Measurements from ENCODE around the gene NRG3.
"Not testable (repeated sequence)": the region's sequence is repeated elsewhere in the genome, so short reads cannot be mapped to it uniquely, and the experiment has no call there.

NRG3 gene

GRCh38 chr10:82653244-82654155 is 778.5 kb downstream of the NRG3 start:
- DNase-seq (ENCODE audit: extremely low read depth in 1 of 2, low read depth in 1 of 2), result no peak

DNA sequence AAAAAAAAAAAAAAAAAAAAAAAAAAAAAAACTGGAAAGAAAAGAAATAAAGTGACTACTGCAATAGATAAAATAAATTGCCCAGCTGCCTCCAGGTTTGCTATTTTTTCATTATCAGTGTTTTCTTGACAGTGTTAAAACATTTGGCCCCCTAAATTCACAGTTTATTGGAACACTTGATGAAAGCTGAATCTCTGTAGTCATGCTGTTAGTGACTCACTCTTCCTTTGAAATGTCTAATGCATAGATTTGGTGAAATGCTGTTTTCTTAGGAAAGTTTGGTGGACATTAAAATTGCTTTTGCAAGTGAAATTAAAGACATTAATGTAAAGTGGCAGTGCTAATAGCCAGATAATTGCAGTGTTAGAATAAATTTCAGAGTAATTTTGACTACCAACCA is 785.2 kb downstream of the NRG3 start:
- no peak for DNase-seq (ENCODE audit: extremely low read depth in 1 of 2, low read depth in 1 of 2)

DNA sequence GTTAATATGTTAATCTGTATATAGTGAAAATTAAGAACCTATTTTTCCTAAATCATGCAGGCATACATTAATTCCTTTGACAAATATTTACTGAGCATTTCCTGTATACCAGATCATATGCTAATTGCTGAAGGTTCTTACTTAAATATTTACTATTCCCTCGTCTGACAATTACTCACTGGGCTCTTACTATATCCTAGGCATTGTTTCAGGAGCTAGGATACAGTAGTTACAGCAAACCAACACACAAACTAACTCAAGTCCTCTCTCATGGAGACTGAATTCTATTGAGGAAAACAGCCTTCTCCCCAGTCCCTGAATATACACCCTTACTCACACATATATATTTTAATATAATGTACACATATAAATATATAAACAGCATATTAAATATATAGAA is 786.0 kb downstream of the NRG3 start:
- no peak for DNase-seq (ENCODE audit: extremely low read depth in 1 of 2, low read depth in 1 of 2)

- no peak for DNase-seq (ENCODE audit: extremely low read depth in 1 of 2, low read depth in 1 of 2)
Measured at GRCh38 chr10:82661701-82662100, 786.7 kb downstream of the NRG3 start.

GRCh38 chr10:82668221-82668895 is 793.4 kb downstream of the NRG3 start:
- DNase-seq (ENCODE audit: extremely low read depth in 1 of 2, low read depth in 1 of 2), result no peak

DNA sequence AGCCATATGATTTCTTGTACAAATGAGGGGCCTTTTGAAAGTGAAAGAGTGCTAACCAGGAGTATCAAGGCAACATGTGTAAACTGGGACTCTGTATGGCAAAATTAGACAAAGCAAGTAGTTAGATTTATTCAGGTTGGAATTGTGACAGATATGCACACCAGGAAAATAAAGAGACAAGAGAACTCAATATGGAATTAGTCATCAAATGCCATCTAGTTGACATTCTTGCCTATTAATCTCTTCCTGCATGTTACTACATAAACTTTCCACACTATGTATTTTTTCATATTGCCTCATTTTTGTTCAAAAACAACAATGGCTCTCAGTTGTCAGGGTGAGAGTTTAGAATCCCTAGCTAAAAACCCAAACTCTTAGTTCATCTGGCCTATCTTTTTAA is 799.0 kb downstream of the NRG3 start:
- DNase-seq (ENCODE audit: extremely low read depth in 1 of 2, low read depth in 1 of 2), result no peak

- DNase-seq (ENCODE audit: extremely low read depth in 1 of 2, low read depth in 1 of 2), result not testable (repeated sequence)
Measured at GRCh38 chr10:82677932-82678331, 802.9 kb downstream of the NRG3 start.

GRCh38 chr10:82678451-82678850 is 803.5 kb downstream of the NRG3 start:
- not testable (repeated sequence) for DNase-seq (ENCODE audit: extremely low read depth in 1 of 2, low read depth in 1 of 2)

- DNase-seq (ENCODE audit: extremely low read depth in 1 of 2, low read depth in 1 of 2), result no peak
Measured at GRCh38 chr10:82680608-82681007, 805.6 kb downstream of the NRG3 start.

DNA sequence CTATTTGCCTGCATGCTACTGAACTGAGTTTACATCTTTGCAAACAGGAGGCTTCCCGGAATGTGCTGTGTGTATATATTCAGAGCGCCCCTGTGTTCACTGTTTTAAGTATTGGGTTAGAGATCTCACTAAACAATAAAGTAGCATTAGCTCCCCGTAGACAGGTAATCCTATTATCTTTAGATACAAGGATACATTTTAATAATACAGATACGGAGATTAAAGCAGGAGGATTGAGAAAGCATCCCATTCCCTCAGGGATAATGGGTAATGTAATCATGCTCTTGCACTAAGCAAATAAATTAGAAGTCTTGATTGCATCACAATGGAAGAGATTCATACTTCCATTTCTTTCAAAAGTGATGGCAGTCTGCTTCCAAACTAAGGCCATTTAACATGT is 809.0 kb downstream of the NRG3 start:
- DNase-seq (ENCODE audit: extremely low read depth in 1 of 2, low read depth in 1 of 2), result no peak

- DNase-seq (ENCODE audit: extremely low read depth in 1 of 2, low read depth in 1 of 2), result no peak
Measured at GRCh38 chr10:82685087-82685486, 810.1 kb downstream of the NRG3 start.

GRCh38 chr10:82691211-82691610 is 816.2 kb downstream of the NRG3 start:
- DNase-seq (ENCODE audit: extremely low read depth in 1 of 2, low read depth in 1 of 2), result no peak

DNA sequence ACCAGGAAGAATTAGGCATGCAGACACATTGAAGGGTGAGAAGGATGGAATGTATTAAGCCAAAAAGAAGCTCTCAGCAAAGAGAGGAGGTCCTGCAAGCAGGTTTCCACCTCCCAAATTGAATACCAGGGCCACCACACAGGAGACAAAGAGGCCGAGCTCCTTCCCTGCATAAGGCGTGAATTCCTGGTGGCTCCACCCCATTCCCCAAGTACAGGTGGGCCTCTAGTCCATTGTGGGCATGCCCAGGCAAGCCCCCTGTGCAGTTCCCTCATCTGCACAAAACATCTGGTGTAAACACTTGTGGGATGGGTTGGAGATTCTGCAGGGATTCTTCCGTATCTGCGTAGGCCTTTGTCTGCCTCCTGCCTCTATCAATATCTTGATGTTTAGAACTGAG is 817.5 kb downstream of the NRG3 start:
- no peak for DNase-seq (ENCODE audit: extremely low read depth in 1 of 2, low read depth in 1 of 2)

GRCh38 chr10:82721831-82722230 is 846.8 kb downstream of the NRG3 start:
- DNase-seq (ENCODE audit: extremely low read depth in 1 of 2, low read depth in 1 of 2), result no peak

- DNase-seq (ENCODE audit: extremely low read depth in 1 of 2, low read depth in 1 of 2), result no peak
Measured at GRCh38 chr10:82722273-82722672, 847.3 kb downstream of the NRG3 start.

DNA sequence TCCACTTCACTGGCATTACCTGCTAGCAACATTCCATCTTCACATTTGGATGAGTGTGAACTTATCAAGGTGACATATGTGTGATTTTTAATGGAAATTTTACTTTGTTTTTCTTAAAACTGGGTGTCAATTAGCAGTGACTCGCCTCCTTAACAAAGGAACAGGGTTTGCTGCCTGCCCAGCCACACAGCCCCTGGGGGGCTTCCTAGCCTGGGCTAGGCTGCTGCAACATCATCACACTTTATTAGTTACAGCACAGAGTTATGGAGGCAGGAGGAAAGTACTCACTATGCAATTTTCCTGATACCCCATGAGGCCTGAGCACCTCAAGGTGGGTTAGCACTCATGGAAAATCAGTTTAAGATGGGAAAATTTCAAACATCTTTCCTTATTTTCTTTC is 861.3 kb downstream of the NRG3 start:
- no peak for DNase-seq (ENCODE audit: extremely low read depth in 1 of 2, low read depth in 1 of 2)

- DNase-seq (ENCODE audit: extremely low read depth in 1 of 2, low read depth in 1 of 2), result no peak
Measured at GRCh38 chr10:82737549-82737948, 862.6 kb downstream of the NRG3 start.

DNA sequence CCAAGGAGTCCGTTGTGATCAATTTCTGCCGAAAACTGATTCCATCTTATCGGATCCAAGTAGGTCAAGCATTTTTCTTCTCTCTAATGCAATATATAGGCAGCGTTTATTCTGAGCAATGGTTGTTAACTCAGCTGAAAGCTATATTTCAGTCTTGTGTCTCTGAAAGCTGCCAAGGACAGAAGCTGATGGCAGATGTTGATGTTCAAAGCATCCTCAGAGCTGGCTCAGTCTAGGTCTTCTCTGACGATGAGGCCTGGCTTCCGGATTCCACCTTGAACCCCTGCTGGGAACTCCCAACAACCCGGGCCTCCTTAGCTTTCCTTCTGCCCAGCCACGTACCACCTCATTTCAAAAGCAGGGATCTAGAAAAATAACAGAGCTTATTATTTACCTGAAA is 863.6 kb downstream of the NRG3 start:
- no peak for DNase-seq (ENCODE audit: extremely low read depth in 1 of 2, low read depth in 1 of 2)

- DNase-seq (ENCODE audit: extremely low read depth in 1 of 2, low read depth in 1 of 2), result no peak
Measured at GRCh38 chr10:82742478-82742877, 867.5 kb downstream of the NRG3 start.

- DNase-seq (ENCODE audit: extremely low read depth in 1 of 2, low read depth in 1 of 2), result no peak
Measured at GRCh38 chr10:82742898-82743297, 867.9 kb downstream of the NRG3 start.

DNA sequence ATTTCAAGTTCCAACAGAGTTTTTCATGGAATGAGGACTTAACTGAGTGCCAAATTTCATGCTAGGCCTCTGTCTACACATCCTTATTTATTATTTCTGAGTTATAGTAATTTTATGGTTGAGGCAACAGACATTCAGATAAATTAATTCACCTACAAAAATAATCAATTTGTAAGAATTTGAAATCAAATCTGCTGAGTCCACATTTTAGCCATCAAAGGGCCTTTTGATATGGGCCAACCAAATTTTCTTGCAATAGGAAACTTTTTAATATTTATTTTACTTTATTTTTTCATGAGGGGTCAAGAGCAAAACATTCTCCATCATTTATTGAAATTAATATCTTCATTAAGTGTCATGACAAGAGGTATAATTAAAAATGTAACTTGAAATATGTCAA is 875.5 kb downstream of the NRG3 start:
- no peak for DNase-seq (ENCODE audit: extremely low read depth in 1 of 2, low read depth in 1 of 2)

DNA sequence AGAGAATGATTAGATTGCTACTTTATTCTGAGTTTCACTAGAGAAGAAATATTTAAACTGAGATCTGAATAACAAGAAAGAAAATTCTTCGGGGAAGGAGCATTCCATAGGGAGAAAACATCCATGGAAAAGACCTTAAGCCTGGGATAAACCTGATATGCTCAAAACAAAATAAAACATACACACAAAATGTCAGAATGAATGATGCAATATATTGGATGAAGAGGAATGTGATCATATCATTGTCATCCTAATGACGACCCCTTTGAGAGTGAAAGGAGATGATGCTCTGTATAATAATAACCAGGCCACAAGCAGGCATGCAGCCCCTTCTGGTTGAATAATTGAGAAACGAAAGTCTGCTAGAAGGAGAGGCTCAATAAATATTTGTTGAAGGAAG is 882.4 kb downstream of the NRG3 start:
- DNase-seq (ENCODE audit: extremely low read depth in 1 of 2, low read depth in 1 of 2), result no peak
